ENCODE results near the gene CDH4.
"Not testable (repeated sequence)": the region's sequence is repeated elsewhere in the genome, so short reads cannot be mapped to it uniquely, and the experiment has no call there.

CDH4 gene

DNA sequence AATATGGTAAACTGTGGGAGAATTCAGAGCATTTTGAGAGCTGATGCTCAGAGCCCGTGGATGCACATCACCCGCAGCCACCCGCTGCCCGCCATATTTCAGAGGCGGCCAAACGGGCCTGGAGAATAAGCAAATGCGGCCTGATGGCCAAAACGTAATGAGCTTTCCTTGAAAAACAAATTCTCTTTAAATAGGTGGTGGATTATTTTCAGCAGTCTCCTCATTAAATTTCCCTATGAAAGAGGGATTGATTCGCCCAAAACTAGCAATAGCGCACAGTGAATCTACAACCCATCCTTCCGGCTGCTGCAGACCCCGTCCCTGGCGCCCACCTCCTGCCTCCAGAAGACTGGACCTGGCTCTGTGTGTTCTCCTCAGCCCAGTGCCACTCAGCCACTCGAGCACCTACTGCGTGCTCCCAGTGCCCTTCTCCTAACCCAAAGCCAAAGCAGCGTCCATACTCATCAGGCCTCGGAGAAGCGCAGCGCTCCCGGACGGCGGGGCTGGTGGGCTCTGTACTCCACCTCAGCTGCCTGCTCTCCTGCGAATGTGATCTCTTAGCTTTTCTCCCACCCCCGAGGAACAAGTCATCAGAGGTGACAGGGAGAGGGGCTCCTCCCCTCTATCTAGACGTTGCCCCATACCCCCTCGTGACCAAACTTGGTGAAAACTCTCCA, 588.9 kb downstream of the CDH4 start:
- DNase-seq: no peak

DNA sequence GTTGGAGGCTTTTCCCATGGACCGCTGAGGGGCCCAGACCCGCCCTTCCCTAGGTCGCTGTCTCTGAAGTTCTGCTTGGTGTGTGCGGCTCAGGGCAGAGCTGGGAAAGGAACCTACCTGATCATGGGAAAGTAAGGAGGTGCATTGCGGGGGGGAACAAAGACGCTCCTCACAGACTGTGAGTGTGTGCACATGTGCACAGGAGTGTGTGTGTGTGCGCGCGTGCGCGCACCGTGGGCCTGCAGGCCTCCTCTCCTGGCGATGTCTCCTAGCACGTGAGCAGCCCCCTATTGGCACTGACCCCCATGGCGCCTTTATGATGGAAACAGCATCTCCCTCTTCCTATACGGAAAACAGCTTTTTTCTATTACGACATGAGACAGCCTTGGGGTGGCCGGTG, 589.5 kb downstream of the CDH4 start:
- no peak for DNase-seq

DNA sequence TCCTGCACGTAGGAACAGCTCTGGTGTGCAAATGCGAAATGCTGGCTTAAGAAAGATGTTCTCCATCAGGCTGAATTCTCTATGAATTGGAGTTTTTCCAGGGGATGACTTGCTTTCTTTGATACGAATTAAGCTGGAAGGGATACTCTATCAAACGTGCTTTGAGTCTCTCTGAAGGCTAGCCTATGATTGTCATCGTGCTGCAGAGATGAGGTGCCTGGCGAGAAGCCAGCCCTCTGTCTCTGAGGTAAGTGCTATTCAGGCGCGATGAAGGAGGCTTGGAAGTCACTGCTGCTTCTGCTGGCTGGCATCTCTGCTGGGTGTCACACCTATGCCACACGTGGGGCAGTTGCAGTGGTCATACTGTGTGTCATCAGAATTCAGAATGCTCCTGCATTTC, 589.9 kb downstream of the CDH4 start:
- no peak for DNase-seq

DNA sequence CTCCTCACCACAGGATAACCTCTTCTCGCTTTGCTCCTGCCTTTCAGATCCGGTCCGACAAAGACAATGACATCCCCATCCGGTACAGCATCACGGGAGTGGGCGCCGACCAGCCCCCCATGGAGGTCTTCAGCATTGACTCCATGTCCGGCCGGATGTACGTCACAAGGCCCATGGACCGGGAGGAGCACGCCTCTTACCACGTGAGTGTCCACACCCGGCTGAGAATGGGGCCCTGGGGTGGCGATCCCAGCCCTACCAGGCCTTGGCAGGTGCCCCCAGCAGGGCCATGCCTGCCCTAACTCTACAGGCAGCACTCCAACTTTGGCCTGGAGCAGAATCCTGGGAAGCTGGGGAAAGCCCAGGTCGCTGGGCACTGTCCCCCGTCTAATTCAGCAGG, 592.6 kb downstream of the CDH4 start:
- DNase-seq: no peak

DNA sequence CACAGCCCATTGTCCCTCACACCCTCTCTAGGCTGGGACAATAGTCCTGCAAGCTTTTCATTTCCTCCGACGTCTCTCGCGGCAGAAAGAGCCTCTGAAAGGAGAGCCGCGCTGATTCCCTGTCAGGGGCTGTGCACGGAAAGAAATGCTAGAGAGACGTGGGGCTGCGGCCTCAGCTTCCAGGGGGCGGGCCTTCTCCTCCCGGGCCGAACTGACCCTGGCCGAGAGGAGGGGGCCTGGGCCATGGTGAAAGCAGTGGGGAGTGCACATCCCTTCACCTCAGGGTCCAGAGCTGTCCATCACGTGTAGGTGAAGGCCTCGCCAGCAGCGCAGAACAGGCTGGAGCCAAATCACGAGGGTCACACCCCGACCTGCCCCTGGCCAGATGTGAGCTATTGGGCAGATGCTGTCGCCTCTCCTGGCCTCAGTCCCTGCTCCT, 593.2 kb downstream of the CDH4 start:
- no peak for DNase-seq

DNA sequence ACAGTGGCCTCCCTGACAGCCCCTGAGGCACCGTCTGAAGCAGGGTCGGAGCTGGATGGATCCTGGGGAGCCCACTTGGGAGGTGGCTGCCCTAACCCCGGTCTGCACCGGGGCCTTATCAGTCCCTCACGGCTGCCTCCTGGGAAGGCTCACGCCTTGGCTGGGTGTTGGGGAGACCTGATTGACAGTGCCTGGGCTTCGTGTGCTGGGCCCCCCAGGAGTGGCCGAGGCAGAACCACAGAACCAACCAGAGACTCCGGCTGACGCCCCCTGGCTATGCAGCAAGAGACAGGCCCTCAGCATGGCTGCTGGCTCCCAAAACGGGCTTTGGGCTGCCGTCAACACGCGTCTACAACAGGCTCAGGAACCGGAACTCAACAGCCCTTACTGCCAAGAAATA, 594.0 kb downstream of the CDH4 start:
- no peak for DNase-seq

DNA sequence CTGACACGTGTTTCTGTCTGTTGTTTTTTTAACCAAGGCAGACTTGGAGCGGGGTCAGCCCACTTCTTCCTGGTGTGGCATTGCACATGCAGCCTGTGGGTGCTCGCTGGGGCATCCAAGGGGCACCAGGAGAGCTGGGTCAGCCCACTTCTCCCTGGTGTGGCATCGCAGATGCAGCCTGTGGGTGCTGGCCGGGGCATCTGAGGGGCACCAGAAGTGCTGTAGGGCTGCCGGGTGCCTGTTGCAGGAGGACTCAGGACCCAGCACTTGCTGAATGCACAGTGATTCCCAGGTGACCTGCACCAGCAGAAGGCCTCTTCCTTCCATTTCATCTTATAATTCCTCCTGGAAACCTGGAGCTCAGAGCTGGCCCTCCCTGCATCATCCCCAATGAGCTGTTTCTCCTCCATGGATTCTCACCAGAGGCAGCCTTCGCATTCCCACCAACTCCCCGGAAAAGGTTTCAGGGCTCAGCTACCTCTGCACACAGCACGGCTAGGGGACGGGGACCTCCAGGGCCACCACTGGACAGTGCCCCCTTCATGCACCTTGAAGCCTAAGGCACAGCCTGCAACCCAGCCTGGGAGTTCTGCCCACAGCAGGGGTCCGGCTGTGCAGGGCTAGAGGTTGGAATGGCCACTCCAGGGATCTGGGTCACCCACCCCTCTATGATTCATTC, 594.8 kb downstream of the CDH4 start:
- no peak for DNase-seq

DNA sequence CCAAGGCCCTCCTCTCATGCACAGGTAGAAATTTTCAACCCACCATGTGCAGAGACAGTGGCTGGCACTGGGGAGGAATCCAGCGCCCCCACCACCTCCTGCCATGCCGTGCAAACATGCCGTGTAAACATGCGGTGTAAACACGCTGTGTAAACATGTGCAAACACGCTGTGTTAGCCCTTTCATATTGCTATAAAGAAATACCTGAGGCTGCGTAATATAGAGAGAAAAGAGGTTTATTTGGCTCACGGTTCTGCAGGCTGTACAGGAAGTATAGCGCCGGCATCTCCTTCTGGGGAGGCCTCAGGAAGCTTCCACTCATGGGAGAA, 595.3 kb downstream of the CDH4 start:
- DNase-seq: no peak

DNA sequence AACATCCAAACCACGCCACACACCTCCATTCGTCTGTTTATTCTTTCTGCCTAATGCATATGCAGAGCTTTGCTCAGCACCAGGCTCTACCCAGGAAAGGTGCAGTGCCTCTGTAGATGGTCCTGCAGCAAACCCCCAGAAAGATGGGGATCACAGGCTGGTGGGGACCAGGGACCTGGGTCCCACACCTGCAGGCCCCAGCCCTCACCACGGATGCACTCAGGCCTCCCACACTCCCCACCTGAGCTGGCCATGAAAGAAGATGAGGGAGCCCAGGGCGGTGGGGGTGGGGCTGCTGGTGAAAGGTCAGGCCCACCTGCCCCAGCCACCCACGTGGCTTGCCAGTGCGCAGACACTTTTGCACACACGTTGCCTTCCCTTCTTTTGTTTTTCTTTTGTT, 595.9 kb downstream of the CDH4 start:
- no peak for DNase-seq

DNA sequence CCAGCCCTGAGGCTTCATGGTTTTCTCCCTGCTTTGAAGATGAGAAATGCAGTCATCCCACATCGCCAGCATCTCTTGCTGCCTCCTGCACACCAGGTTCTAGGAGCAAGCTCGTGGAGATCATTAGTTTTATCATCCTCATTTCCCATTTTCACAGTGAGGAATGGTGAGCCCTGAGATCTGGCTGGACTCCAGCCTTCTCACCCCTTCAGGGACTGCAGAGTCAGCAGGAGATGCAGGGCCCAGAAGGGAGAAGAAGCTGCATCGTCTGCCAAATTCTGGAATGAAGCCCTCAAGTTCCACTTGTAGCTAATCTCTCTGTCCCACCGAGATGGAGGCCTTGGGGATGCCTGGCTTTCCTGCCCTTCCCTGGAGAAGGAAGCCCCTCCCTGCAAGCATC, 596.8 kb downstream of the CDH4 start:
- no peak for DNase-seq

DNA sequence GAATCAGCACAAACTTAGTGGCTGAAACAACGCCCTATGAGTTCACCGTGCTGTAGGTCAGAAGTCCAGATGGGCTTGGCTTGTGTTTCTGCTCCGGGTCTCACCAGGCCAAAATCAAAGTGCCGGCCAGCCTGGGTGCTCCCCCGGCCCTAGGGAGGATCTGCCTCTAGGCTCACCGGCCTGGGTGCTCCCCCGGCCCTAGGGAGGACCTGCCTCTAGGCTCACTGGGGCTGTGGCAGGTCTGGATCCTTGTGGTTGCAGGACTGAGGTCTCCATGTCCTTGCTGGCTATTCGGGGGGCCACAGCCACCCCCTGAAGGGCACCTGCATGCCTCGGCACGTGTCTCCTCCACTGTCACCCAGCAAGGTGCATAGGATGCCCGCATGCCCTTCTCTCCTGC, 597.3 kb downstream of the CDH4 start:
- DNase-seq: no peak

DNA sequence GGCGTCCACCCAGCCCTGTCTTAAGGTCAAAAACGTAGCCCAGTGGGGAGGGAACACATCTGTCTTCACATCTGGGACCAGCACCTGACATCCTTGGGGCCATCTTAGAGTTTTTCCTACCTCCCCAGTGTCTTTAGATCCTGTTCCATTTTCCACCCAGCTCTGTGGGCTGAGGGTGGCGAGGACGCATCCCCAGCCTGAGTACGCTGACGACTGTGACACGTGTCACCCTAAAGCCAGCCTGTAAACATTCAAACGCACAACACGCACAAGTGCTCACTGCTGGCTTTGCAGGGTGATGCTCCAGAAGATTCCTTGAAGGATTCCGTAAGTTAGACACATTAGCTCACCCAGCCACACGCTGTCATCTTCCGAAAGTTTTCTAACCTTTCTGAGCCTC, 597.8 kb downstream of the CDH4 start:
- no peak for DNase-seq

DNA sequence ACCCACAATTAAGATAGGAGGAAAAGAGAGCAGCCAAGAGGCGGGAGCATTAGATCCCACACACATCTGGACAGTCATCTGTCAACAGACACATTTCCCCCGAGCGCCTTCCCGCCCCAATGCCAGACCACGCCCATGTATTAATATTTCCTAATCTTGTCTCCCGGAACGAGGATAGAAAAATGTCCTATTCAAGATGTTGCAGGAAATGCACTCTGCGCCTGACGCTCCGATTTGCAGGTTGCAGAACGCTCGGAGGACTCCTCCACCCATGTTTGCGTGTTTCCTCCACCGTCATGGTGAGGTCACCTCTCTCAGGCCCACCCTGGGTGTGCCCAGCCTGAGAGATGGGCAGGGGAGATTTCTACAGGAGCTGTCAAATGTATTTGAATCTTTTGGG, 598.4 kb downstream of the CDH4 start:
- no peak for DNase-seq

DNA sequence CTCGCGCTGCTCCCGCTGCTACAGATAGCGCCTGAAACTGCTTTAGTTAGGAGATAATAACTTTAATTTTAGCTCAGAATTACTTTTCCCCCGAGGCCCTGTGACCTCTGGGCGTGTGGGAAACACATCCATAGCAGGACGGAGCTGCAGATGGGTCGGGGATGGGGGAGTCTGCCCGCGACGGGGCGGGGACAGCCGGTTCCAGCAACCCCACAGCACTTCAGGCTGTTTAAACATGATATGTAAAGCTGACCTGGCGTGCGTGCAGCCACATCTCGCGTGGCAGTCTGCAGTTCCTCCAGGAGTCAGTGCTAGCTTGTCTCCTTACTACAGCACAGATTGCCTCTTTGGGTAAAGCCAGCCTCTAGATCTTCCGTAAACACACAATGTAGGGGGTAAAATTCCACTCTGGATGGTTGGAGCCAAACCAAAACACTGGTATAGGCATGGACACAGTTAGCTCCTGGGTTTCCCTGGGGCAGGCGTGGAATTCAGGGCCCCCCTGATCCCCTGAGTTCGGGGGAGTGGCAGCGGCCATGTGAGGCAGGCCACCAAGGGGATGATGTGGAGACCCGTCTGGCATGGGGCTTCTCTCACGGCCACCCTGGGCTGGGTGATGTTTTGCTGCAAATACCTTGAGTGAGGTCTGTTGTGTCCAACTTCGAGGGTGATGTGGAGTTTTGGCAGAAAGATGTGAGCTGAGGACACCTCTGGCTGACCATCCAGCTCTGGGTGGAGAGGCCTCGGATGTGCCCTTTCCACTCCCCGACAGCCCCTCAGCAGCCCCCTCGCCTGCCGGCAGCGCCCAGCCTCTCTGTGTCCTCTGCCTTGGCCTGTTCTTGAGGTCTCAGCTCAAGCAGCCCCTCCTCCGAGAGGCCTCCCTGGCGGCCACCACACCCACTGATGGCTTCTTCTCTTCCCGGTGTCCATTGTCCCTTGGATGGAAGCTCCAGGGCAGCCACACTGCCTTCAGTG, 599.2 kb downstream of the CDH4 start:
- DNase-seq: no peak

DNA sequence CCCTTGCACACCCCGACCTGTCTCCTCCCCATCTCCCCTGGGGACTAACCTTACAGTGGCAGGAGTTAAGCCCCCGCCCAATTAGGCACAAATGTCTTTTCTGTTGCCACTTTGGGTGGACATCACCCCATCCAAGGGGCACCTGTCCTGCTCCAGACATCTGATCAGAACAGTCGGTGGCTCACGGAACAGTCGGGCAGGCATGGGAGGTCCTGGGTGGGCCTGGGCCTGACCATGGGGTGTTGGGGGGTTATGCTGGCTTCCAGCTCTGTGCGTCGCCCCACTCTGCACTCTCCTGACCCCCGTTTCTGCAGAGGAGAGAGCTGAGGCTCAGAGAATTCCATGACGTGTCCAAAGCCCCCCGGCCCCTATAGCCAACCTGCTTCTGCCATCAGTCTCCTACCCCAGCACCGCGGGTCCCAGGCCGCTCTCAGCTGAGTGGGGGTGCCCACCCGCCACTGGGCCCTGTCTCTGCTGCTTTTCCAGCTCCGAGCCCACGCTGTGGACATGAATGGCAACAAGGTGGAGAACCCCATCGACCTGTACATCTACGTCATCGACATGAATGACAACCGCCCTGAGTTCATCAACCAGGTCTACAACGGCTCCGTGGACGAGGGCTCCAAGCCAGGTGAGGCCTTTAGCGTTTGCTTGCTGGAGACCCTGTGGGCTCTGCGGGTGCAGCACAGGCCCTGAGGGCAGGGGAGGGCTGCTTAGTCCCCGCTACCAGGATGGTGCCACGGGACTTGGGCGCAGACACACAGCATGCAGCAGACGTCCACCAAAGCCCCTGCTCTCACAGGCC, 600.4 kb downstream of the CDH4 start:
- DNase-seq: no peak

DNA sequence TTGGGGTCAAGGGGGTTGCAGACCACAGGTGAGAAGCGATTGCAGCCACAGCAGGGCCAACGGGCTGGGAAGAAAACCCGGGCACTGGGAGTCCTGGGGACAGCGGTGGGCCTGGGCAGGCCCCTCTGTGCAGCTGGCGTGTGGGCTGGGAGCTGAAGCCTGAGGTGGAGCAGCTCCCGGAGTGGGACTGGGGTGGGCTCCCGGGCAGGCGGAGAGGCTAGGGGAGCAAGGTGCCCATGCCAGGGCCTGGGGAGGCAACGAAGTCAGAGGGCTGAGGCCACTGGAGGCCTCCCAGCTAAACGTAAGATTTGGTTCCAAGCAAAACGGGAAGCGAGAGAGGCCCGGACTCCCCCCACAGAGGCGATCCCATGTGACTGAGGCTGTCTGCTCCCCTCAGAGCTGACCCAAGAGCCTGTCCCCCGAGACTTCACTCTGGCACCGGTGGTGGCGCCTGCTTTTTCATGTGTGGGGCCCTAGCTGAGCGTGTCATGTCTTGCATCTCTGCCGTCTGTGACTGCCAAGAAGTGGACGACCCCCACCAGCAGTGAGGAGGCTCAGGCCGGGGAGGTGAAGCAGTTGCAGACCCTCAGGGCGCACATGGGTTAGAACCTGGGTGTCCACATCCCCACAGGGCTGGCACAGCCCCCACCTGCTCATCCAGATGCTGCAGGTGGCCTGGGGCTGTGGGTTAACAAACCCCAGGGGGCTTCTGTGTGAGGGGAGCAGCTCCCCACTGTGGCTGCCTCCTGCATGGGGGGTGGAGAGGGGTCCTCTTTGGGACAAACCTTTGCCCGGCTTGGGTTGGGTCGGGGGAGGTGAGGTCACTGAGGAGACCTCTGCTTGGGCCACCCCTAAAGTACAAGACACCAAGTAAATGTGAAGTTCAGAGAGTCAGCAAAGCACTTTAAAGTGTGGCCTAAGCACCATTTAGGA, 601.3 kb downstream of the CDH4 start:
- no peak for DNase-seq

DNA sequence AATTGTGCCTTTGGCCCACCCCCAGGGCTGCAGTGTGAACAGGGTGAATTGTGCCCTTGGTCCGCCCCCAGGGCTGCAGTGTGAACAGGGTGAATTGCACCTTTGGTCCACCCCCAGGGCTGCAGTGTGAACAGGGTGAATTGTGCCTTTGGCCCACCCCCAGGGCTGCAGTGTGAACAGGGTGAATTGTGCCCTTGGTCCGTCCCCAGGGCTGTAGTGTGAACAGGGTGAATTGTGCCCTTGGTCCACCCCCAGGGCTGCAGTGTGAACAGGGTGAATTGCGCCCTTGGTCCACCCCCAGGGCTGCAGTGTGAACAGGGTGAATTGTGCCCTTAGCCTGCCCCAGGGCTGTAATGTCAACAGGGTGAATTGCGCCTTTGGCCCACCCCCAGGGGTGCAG, 602.5 kb downstream of the CDH4 start:
- not testable (repeated sequence) for DNase-seq

DNA sequence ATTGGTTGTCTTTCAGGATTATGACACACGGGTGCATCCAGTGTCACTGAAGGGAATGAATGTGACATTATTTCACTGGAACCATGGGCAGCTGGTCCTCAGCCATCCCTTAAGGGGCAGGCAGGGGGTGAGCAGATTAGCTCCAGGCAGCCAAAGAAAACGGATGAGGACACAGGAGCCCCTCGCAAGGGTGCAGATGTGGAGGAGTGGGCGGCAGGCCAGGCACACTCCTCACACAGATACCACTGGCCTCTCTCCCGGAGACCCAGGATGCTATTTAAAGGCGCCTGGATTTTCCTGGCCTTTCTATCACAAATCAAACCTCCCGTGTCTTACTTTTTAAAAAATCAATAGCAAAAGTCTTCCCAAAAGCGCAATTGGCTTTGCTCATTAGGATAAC, 603.2 kb downstream of the CDH4 start:
- no peak for DNase-seq

DNA sequence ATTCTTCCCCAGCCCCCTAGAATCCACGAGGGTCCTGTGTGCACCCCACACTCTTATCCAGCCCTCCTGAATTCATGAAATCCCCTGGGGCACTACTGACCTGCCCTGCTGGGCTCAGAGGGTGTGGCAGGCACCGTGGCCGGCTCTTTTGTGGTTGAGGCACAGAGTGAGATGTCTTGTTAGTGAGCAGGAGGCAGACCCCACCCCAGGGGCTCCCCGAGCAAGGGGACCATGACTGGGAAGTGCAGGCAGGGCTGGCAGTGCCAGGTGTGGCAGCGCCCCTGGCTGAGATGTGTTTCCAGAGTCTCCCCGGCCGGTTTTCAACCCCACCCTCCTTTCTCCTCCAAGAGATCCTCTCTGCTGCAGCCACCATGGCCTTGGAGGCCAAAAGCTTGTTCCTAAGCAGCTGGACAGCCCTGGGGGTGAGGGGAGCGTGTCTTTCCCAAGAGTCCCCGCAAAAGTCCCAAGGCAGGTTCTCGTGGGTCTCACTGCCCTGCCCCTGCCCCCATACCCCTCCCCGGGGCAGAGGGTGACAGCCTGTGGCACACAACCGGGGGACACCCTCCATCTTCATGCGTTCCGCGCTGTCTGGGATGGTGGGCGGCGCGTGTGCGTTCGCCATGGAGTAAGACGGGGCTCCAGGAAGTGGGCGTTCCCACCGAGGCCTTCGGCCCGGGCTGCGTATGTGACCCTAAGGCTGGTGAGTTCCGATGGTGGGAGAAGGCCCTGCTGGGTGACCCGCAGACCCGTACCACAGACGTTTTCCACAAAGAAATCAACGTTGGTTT, 604.8 kb downstream of the CDH4 start:
- DNase-seq: no peak

DNA sequence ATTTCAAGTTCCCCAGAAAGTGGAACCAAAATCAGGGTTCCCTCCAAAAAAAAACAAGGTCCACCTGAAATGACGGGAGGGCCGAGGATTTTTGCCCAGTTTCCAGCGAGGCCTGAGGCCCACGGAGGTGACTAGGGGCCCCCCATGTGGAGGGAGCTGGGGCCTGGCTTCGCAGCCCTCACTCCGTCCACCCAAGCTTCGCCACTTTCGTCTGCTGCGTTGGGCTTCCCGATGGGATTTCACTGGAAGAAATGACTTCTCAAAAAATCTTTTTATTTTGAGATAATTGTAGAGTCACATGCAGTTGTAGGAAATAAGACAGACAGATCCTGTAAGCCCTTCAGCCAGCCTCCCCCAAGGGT, 605.3 kb downstream of the CDH4 start:
- DNase-seq: no peak

DNA sequence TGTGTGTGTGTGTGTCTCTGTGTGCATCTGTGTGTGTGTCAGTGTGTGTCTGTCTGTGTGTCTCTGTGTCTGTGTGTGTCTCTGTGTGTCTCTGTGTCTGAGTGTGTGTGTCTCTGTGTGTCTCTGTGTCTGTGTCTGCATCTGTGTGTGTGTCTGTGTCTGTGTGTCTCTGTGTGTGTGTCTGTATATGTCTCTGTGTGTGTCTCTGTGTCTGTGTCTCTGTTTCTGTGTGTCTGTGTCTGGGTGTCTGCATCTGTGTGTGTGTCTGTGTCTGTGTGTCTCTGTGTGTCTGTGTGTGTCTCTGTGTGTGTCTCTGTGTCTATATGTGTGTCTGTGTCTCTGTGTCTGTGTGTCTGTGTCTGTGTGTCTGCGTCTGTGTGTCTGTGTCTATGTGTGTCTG, 605.8 kb downstream of the CDH4 start:
- DNase-seq: no peak
